GM19035 (cell line): Measurements from ENCODE around the gene SLF2.
A peak's percentile ranks its signal among the peaks of the same experiment; 100 is the strongest.

Source experiments
- ATAC-seq: cut with Tn5 transposase; IDR thresholded peaks from one replicate; pipeline ENCODE4 v1.9.1; 2021; ENCODE audit not compliant: unreplicated experiment

SLF2 gene, protein sequence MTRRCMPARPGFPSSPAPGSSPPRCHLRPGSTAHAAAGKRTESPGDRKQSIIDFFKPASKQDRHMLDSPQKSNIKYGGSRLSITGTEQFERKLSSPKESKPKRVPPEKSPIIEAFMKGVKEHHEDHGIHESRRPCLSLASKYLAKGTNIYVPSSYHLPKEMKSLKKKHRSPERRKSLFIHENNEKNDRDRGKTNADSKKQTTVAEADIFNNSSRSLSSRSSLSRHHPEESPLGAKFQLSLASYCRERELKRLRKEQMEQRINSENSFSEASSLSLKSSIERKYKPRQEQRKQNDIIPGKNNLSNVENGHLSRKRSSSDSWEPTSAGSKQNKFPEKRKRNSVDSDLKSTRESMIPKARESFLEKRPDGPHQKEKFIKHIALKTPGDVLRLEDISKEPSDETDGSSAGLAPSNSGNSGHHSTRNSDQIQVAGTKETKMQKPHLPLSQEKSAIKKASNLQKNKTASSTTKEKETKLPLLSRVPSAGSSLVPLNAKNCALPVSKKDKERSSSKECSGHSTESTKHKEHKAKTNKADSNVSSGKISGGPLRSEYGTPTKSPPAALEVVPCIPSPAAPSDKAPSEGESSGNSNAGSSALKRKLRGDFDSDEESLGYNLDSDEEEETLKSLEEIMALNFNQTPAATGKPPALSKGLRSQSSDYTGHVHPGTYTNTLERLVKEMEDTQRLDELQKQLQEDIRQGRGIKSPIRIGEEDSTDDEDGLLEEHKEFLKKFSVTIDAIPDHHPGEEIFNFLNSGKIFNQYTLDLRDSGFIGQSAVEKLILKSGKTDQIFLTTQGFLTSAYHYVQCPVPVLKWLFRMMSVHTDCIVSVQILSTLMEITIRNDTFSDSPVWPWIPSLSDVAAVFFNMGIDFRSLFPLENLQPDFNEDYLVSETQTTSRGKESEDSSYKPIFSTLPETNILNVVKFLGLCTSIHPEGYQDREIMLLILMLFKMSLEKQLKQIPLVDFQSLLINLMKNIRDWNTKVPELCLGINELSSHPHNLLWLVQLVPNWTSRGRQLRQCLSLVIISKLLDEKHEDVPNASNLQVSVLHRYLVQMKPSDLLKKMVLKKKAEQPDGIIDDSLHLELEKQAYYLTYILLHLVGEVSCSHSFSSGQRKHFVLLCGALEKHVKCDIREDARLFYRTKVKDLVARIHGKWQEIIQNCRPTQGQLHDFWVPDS

DNA sequence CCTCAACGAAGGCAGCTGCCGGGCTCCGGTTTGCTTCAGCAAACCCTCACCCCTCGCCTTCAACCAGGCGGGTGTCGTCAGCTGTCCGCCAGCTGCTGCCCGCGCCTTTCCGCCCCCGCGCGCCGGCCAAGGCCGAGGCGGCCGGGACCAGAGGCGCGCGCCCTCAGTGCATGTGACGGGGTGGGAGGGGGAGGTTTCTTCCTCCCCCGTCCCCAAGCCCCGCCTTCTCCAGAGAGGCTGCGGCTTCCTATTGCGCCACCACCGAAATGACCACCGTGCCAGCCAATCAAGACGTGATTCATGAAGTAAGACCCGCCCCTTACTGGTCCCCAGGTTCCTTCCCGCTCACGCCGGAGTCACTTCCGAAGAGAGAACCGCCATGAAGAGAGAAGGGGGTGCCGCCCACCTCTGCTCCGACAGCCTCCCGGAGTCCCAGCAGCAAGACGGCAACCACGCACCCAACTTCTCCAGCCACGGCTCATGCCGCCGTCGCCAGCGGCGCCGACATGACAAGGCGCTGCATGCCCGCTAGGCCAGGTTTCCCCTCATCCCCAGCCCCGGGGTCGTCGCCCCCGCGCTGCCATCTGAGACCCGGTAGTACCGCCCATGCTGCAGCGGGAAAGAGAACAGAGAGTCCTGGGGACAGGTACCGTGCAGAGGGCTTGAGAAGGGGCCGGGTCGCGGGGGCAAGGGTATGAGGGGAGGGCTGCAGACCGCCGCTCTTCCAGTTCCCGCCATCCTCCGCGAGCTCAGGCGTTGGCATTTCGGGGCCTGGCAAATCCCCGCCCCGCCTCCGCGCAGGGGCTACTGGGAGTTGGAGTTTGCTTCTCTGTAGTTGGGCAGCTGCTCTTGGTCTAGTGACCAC lies at the start of gene SLF2:
SLF2 (plus strand) TSS at position 359 of the 865 bp plus-strand sequence; CDS start at position 507, 148 bp downstream.
- peak; percentile 94 for ATAC-seq

DNA sequence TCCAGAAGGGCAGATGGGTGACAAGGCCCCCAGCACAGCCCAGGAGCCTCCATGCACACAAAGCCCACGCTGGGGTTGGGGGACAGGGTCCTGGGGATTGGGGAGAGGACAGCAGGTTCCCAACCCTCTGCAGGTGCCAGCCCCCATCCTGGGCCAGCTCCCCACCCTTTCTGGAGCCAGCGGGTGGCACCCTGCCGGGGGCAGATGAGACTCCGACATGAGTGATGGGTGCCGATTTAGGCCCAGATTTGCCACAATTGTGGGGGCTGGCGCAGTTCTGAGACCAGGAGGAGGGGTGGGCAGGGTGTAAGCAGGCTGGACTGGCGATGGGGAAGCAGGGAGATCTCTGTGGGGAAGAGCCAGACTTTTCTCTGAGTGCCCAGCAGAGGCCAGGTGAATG lies 49.3 kb upstream of the SLF2 start:
- ATAC-seq, result no peak

DNA sequence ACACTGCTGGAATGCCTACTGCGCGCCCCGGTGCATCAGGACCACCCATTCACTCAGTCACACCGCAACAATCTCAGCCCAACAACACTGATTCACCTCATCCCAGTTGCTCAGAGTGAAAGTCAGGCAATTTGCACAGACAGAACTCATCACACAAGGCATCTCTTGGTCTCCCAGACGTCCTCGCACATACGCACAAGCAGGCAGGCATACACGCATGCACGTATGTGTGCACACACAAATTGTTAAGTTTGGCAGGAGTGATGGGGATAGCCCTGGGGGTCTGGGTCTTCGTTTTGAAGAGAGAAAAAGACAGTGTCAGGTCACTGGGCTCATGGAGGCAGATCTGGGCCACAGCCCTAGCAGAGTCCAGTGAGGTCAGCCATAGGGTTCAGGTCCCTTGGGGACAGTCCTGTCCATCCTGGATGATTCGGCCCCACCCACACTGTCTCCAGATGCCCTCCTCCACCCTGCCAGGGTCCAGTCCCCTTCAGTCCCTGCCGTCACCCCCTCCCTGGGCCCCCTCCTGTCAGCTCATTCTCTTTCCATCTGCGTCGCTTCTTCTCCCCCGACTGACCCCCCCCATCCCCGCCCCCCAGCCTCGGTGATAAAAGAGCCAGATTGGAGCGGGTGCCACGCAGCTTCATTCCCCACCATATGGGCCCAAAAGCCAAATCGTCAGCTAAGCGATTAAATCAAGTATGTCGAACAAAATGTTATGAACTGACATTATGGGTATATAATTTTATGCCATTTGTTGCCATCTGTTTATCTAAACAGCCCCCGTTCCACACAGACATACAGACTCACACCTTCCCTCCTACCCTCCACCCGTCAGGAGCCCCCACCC lies 48.5 kb upstream of the SLF2 start:
- ATAC-seq, result no peak

DNA sequence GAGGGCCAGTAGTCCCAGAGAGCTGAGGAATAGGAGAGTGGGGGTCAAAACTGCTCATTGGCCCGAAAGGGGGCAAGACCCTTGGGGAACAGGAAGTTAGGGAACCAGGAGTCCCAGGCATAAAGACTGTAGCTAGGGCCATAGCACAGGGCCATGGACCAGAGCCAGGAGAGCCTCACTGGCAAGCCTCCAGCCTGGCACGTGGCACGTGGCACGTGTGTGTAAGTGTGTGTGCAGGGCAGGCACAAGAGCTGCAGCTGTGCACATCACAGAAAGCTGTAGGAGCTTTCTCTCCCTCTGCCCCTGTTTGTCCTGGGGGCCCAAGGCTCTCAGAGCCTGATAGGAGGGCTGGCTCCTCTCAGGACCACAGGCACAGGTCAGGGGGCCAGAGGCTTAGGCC lies 47.8 kb upstream of the SLF2 start:
- ATAC-seq, result no peak

DNA sequence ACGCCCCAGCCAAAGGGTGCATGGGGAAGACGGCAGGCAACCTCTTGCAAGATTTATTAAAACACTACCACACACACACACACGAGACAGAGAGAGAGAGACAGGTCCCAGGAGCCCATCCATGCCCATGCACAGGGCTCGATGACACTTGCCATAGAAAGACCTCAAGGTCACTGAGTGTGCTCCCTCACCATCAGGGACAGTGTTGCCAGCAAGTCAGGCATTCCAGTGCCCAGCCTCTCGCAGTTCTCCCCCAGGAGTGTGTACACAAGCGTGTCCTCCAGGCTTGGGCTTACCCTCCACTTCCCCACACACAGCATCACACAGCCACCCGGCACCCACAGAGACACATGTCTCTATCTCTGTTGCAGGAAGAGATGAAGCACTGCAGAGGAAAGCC lies 46.8 kb upstream of the SLF2 start:
- no peak for ATAC-seq

DNA sequence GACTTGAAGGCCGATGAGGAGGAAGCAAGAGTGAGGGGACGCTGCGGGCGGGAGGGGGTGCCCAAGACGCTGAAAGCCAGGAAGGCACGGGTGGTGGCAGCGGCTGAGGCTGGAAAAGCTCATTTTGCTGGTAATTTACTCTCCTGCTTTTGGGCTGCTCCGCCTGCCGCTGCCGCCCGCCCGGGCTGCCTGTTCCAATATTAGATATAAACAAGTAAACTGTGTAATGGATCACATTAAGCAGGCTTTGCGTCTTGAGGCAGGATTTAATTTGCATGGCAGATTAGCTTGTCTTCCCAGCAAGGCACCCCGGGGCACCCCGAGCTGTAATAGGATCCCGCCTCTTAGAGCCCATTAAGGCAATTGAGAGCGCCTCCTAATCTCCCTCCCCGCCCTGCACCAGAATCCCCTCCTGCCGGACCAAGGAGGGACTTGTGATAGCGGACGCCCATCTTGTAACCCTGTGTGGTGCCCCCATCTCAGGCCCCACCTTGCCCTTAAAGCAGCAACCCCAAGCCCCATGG lies 46.1 kb upstream of the SLF2 start:
- ATAC-seq, result no peak

DNA sequence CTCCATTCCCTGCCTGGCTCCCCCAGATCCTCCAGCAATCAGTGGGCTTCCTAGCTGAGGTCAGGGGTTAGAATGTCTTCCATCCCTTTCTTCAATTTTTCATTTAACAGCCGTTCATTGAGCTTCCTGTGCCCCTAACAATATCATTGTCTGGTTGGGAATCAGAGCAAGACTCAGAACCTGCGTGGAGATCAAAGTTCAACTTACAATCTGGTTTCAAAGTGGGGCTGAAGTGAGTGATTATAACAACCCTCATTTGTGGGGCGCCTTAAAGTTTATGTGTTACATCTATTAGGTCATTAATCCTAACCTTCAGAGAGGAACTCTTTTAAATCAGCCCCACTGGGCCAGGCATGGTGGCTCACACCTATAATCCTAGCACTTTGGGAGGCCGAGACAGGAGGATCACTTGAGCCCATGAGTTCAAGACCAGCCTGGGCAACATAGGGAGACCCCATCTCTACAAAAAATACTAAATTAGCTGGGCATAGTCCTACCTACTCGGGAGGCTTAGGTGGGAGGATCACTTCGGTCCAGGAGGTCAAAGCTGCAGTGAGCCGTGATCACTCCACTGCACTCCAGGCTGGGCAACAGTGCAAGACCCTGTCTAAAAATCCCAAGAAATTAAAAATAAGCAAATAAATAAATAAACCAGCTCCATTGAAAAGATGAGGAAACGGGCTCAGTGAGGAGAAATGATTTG lies 45.4 kb upstream of the SLF2 start:
- no peak for ATAC-seq

DNA sequence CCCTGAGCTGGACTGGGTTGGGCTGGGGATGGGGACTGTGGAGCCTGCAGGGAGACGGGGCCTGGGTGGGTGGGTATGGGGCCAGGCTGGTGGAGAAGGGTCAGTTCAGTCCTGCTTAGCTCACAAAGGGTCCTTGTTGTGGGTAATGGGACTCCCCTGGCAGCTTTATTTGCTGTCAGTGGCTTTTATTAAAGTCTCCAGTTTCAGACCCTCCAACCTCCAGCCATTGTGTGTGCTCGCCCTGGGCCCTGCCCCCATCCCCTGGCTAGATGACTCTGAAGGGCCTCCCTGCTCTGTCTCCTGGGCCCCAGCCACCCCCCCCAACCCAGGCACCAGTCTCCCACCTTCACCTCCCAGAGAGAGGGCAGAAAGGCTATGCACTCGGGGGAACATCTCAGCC lies 44.4 kb upstream of the SLF2 start:
- ATAC-seq, result no peak

DNA sequence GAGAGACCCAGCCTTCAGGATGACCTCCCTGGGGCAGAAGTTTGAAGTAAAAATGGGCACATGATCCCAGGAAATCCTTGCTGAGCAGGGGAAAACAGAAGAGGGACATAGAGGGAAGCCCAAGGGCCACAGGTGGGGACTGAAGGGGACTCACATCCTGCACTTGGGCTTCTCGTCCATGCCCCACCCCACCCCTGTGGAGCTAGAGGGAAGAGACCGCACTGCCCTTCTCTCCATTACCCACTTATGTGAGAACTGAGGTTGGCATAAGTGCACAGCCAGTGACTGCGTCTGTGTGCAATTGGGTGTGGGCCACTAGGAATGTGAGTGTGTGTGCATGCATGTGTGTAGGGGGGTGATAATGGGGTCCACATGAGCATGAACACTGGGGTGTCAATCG lies 43.4 kb upstream of the SLF2 start:
- no peak for ATAC-seq

DNA sequence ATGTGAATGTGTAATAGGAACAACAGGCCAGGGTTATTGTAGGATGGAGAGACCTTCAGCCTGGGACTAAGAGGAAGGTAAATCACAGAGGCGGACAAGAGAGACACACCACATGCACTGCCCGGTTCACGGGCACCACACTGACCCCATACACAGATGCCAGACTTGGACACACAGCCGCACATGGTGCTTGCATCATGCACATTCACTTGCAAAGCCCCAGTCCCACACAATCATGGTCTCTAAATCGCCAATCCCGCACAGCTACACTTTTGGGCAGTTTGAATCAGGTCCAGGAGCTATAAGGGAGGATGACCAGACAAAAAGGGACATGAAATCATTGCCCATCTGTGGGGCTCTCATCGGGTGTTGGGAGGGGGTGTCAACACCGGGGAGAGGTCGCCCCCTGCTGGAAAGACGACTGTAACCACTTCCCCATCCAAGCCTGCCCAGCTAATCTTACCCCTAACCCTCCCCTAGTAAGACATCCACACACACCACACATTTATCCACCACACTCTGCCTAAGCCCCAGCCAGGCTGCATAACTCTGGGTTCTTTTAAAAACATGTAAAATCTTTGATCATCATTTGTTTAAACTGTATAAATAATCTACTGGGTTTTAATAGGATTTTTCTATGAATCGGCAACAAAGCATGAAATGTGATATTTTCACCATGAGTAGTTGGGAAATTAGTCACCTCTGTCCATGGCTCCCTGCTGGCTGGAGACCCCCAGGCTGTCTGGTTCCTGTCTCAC lies 40.5 kb upstream of the SLF2 start:
- no peak for ATAC-seq

DNA sequence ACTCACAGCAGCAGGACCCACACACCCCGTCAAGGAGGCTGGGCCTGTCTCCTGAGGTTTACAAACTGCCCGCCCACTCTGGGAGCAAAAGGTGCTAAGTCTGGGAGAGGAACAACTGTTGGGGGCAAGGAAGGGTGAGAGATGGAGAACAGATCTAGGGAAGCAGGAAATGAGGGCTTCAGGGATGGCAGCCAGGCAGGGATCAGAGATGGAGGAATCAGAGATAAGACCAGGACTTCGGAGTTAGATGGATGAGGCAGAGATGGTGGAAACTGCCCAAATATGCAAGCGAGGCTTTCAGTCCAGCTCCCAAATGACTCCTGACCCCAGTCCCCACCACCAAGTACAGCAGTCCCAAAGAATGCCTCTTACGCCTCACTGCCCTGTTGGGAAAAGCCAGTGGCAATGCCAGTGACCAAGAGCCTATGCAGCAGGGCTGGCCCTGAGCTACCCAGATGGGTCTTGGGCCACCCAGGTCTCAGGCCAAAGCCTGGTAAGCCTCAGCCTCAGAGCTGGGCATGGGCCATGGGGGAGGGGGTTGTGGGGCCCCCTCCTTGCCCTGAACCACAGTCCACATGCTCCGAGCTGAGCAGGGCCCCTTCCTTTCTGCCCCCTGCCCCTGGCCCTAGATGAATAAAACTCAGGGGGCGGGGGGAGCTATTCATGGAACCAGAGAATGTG lies 39.5 kb upstream of the SLF2 start:
- ATAC-seq, result no peak

DNA sequence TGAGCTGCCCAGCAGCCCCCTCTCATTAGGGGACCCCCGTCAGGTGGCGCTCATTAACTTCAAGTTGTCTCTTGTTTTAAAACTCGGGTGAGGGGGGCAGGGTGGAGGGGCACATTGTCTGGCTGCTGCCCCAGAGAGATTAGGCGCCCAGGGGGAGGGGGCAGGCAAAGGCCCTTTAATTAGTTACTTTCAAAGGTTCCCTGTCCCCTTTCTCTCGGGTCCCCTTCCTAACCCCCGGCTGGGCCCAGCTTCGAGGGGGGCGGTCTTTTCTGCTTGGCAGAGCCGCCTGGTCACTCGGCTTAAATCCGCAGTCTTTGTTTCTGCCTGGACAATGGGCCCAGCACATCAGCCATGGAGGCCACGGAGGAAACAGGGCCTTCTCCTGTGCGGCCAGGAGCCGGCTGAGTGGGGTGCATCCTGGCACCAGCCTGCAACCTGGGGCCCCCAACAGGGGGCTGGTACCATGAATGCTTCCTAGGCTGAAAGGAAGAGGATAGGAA lies 38.9 kb upstream of the SLF2 start:
- no peak for ATAC-seq

DNA sequence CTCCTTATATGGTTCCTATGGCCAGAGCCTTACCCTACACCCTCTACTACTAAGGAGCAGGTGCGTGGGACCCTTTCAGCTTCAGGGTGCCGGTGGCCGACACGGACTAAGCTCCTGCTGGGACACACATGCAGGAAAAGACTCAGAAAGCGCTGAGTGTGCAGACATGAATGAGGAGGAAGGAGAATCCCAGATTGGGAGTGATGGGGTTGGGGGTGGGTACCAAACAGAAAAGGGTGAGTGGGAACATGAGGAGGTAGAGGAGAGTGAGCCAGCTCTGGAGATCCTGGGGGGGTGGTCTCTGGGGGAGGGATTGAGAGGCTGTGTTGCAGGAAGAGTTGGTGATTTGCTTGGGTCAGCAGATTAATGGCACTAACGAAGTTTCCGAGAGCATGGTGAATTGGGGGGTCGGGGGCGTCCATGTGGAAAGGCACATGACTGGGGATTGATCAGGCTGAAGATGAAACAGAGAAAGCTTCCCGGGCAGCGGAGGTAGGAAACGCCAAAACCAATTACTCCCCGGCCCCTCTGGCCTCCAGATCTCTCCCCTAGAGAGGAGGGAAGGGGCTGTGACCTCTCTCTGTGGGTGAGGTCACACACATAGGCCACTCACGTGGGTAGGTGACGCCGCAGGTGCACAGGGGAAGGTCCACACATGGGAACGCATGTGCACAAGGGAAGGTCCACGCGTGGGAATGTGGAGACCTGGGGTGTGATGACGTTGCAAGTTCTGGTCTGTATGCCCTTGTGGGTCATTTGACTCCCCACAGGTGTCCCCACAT lies 37.9 kb upstream of the SLF2 start:
- ATAC-seq, result no peak

DNA sequence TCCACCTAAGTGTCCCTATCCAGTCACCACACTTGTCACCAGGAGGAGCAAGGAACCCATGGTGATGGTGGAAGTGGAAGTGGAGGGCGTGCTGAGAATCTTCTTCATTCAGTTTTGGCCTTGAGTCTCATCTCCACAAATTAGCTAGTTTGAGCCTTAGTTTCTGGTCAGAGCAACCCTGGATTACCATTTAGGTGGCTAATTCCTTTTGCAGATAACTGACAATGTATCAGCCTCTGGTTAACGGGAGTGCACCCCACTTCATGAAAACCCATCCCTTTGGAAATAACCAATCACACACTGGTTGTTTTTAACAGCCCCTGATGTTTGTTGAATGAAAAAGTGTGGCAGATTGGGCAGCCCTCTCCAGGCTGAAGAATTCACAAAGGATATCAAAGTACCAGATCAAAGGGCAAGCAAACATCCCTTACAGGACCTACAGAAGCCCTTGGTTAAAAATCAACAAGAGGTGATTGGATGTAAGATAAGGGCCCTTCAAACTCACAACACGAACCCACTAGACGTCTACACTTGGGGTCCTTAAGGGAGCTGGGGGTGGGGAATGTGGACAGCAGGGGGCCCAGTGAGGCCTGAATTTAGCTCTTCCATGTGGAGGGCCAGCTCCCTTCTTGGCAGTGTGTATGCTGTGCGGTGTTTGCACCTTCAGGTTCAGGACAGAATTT lies 37.1 kb upstream of the SLF2 start:
- no peak for ATAC-seq

DNA sequence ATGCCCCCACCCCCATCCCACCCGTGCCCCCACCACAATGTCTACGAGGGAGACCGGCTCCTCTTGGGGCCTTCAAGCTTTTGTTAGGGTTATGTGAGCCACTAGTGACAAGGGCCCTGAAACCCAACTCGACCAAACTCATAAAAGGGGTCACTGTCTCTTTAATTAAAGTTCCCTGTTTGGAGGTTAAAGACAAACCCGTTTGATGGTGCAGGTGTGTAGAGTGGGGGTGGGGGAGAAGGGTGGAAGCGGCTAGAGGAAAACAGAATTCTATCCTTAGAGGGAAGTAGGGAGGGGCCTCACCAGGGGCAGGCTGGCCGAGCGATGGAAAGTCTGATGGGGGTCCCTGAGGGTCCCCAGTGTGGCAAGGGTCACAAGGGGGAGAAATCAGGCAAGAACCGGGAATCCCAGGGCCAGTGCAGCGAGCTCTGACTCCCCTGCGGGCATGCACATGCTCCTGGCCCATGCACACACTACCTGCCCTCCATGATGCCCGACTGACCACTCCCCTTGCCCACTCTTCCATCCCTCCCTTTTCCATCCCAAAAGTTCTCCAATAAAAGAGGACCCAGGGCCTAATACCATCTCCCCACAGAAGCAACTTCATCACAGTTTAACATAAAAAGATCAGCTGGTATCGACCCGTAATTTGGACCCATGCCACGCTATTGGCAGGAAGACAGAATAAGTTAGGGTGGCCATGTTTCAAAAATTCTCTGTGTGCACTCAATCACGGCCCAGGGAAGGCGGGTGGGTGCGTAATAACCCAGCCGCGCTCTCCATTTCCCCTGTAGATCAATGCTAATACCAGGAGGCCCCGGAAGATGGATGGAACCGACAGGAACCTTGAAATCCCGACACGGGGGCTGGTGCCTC lies 35.9 kb upstream of the SLF2 start:
- no peak for ATAC-seq
